H1 (cell line): ENCODE measurements around the gene GPR68. TPM values are rescaled to one million over a fixed set of nuclear protein-coding genes. Genes with fewer than 3 reads are reported as not detected.

Experiments
- CTCF ChIA-PET: fragments of 300-600 bp; sonication (Branson Sonifier 250); formaldehyde crosslinking; loops from one replicate; lab custom pipeline; 2021; ENCODE audit not compliant: partially characterized antibody; lab: Charles Lee
- POLR2A ChIA-PET: fragments of 300-600 bp; sonication (Branson Sonifier 250); formaldehyde crosslinking; loops from one replicate; lab custom pipeline; 2021; ENCODE audit warnings: inconsistent platforms; ENCODE audit not compliant: partially characterized antibody; lab: Charles Lee
- DNase-seq, 2 experiments: peaks; one replicate each; pipeline versions ENCODE4 v3.0.0 to v3.0.0-alpha.2; 2010 to 2022; ENCODE audit warnings: low spot score in 2 of 2, low read depth in 1 of 2, mixed read lengths in 1 of 2
- FAIRE-seq: peaks from 2 replicates; lab custom pipeline; 2011; peaks lifted over from hg19 to GRCh38; lab: Jason Lieb, UNC
- H2AFZ ChIP-seq: 2 replicates; pipeline ENCODE4 v1.8.1; 2012; ENCODE audit warnings: low read length, inconsistent platforms
- H2AK5ac ChIP-seq: 2 replicates; pipeline ENCODE4 v1.6.1; 2013; ENCODE audit warnings: low read depth, low read length
- H2BK120ac ChIP-seq: replicated peaks from 2 replicates; pipeline ENCODE3; 2013; ENCODE audit warnings: low read depth, low read length, inconsistent platforms
- H2BK12ac ChIP-seq: 2 replicates; pipeline ENCODE4 v1.6.1; 2013; ENCODE audit warnings: low read depth, low read length
- H2BK15ac ChIP-seq: 2 replicates; pipeline ENCODE4 v1.6.1; 2013; ENCODE audit warnings: low read length
- H2BK20ac ChIP-seq: 2 replicates; pipeline ENCODE4 v1.6.1; 2013; ENCODE audit warnings: low read length
- H2BK5ac ChIP-seq: 2 replicates; pipeline ENCODE4 v1.6.1; 2013; ENCODE audit warnings: low read depth, low read length
- H3K14ac ChIP-seq: 2 replicates; pipeline ENCODE4 v1.6.1; 2013; ENCODE audit warnings: inconsistent platforms; ENCODE audit not compliant: insufficient read length
- H3K18ac ChIP-seq: 2 replicates; pipeline ENCODE4 v1.6.1; 2013; ENCODE audit warnings: low read length; ENCODE audit errors: extremely low read depth
- H3K23ac ChIP-seq: 2 replicates; pipeline ENCODE4 v1.6.1; 2013; ENCODE audit warnings: inconsistent platforms; ENCODE audit not compliant: insufficient read length
- H3K23me2 ChIP-seq: 2 replicates; pipeline ENCODE4 v1.6.1; 2013; ENCODE audit warnings: low read depth, low read length
- H3K27ac ChIP-seq: 2 replicates; pipeline ENCODE4 v1.6.1; 2011; ENCODE audit warnings: low read depth, low read length, inconsistent platforms
- H3K27me3 ChIP-seq, 4 experiments: replicated peaks in 1 of 4; 1 replicate in 1 of 4; 2 replicates in 3 of 4; pipeline versions ENCODE4 v1.6.1 to v1.8.1; 2011 to 2013; ENCODE audit warnings: low read length in 3 of 4, mild to moderate bottlenecking in 3 of 4, inconsistent platforms in 2 of 4, mixed read lengths in 2 of 4, moderate library complexity in 1 of 4; ENCODE audit not compliant: control insufficient read depth in 3 of 4, insufficient read depth in 3 of 4; ENCODE audit errors: extremely low read depth in 1 of 4
- H3K36me3 ChIP-seq, 4 experiments: 2 replicates each; pipeline versions ENCODE4 v1.6.1 to v1.8.1; 2011 to 2013; ENCODE audit warnings: mild to moderate bottlenecking in 4 of 4, low read length in 3 of 4, moderate library complexity in 2 of 4, control low read depth in 1 of 4, inconsistent platforms in 1 of 4; ENCODE audit not compliant: insufficient read depth in 4 of 4, control insufficient read depth in 2 of 4
- H3K4ac ChIP-seq: replicated peaks from 2 replicates; pipeline ENCODE3; 2013; ENCODE audit warnings: low read length, low read depth, mixed read lengths, inconsistent platforms; ENCODE audit not compliant: insufficient read length
- H3K4me1 ChIP-seq, 4 experiments: replicated peaks in 1 of 4; 1 replicate in 1 of 4; 2 replicates in 3 of 4; pipeline versions ENCODE4 v1.6.1 to v1.8.1; 2011 to 2013; ENCODE audit warnings: low read length in 3 of 4, inconsistent platforms in 2 of 4, mixed read lengths in 1 of 4; ENCODE audit not compliant: insufficient read depth in 4 of 4, control insufficient read depth in 3 of 4
- H3K4me2 ChIP-seq, 2 experiments: 2 replicates each; pipeline versions ENCODE4 v1.6.1 to v1.8.1; 2011 to 2013; ENCODE audit warnings: low read depth in 2 of 2, low read length in 2 of 2, control low read depth in 1 of 2, inconsistent platforms in 1 of 2, mild to moderate bottlenecking in 1 of 2; ENCODE audit not compliant: insufficient read depth in 1 of 2
- H3K4me3 ChIP-seq, 4 experiments: fragments of 200-600, 300-600 bp in 1 of 4; sonication (generic), shearing (Covaris generic), sonication (Bioruptor Twin) in 1 of 4; 2 replicates each; pipeline versions ENCODE4 v1.5.1 to v1.8.1; 2011 to 2016; ENCODE audit warnings: low read length in 4 of 4, low read depth in 3 of 4, control low read depth in 2 of 4, inconsistent platforms in 2 of 4, mild to moderate bottlenecking in 2 of 4, mixed read lengths in 1 of 4, moderate library complexity in 1 of 4; ENCODE audit not compliant: insufficient read depth in 2 of 4; ENCODE audit errors: extremely low read depth in 1 of 4
- H3K56ac ChIP-seq: replicated peaks from 2 replicates; pipeline ENCODE3; 2013; ENCODE audit warnings: low read depth, mild to moderate bottlenecking, mixed read lengths, low read length, inconsistent platforms; ENCODE audit not compliant: insufficient read length
- H3K79me1 ChIP-seq: 2 replicates; pipeline ENCODE4 v1.6.1; 2013; ENCODE audit warnings: low read depth, low read length, control low read depth
- H3K79me2 ChIP-seq, 2 experiments: 2 replicates each; pipeline versions ENCODE4 v1.6.1 to v1.8.1; 2012 to 2013; ENCODE audit warnings: low read length in 2 of 2, mild to moderate bottlenecking in 2 of 2, inconsistent platforms in 1 of 2; ENCODE audit not compliant: insufficient read depth in 2 of 2, control insufficient read depth in 1 of 2
- H3K9ac ChIP-seq, 4 experiments: replicated peaks in 1 of 4; 1 replicate in 1 of 4; 2 replicates in 3 of 4; pipeline versions ENCODE4 v1.6.1 to v1.8.1; 2011 to 2013; ENCODE audit warnings: low read depth in 3 of 4, low read length in 3 of 4, control low read depth in 2 of 4, mild to moderate bottlenecking in 2 of 4, moderate library complexity in 2 of 4, inconsistent platforms in 1 of 4; ENCODE audit errors: extremely low read depth in 1 of 4
- H3K9me3 ChIP-seq, 2 experiments: 2 replicates each; pipeline versions ENCODE4 v1.6.1 to v1.8.1; 2012 to 2013; ENCODE audit warnings: mild to moderate bottlenecking in 2 of 2, moderate library complexity in 2 of 2, control low read depth in 1 of 2, inconsistent platforms in 1 of 2, low read depth in 1 of 2, low read length in 1 of 2, mixed read lengths in 1 of 2; ENCODE audit not compliant: insufficient read depth in 2 of 2
- H4K20me1 ChIP-seq, 2 experiments: replicated peaks in 1 of 2; 2 replicates each; pipeline versions ENCODE3 to v1.8.1; 2011 to 2013; ENCODE audit warnings: inconsistent platforms in 2 of 2, low read length in 2 of 2, mild to moderate bottlenecking in 1 of 2; ENCODE audit not compliant: insufficient read depth in 2 of 2, control insufficient read depth in 1 of 2
- H4K5ac ChIP-seq: 2 replicates; pipeline ENCODE4 v1.6.1; 2013; ENCODE audit warnings: low read length, low read depth, mixed read lengths, inconsistent platforms; ENCODE audit not compliant: insufficient read length
- H4K8ac ChIP-seq: 2 replicates; pipeline ENCODE4 v1.8.0; 2013; ENCODE audit warnings: mild to moderate bottlenecking, moderate library complexity, low read length, inconsistent platforms; ENCODE audit not compliant: insufficient read depth; ENCODE audit errors: extremely low read depth
- H4K91ac ChIP-seq: replicated peaks from 2 replicates; pipeline ENCODE3; 2013; ENCODE audit warnings: low read length, mixed read lengths, inconsistent platforms; ENCODE audit not compliant: insufficient read length
- CBX8 ChIP-seq: fragments of 300-800, 300-1000 bp; sonication (generic); IDR thresholded peaks from 2 replicates; pipeline ENCODE4 v1.7.1; 2016; ENCODE audit warnings: low read depth, low read length, borderline replicate concordance
- HDAC2 ChIP-seq, 2 experiments: fragments of 300-600 bp in 1 of 2; sonication (generic) in 1 of 2; IDR thresholded peaks; 2 replicates each; pipeline ENCODE4 v1.6.1; 2011 to 2012; ENCODE audit warnings: low read depth in 2 of 2, low read length in 2 of 2, mild to moderate bottlenecking in 2 of 2, moderate library complexity in 2 of 2, borderline replicate concordance in 1 of 2, inconsistent platforms in 1 of 2
- POLR2A ChIP-seq, 2 experiments: IDR thresholded peaks; 1 replicate in 1 of 2; 2 replicates in 1 of 2; pipeline ENCODE4 v1.6.1; 2011; ENCODE audit warnings: low read depth in 2 of 2, low read length in 2 of 2, mild to moderate bottlenecking in 2 of 2; ENCODE audit errors: control extremely low read depth in 1 of 2
- RAD21 ChIP-seq, 2 experiments: IDR thresholded peaks in 1 of 2; conservative IDR thresholded peaks in 1 of 2; 2 replicates each; pipeline ENCODE4 v1.6.1; 2011; ENCODE audit warnings: low read depth in 2 of 2, low read length in 2 of 2, improper control_type of control experiment in 1 of 2, inconsistent platforms in 1 of 2, mild to moderate bottlenecking in 1 of 2, moderate library complexity in 1 of 2
- RFX5 ChIP-seq: IDR thresholded peaks from 2 replicates; pipeline ENCODE4 v1.6.1; 2011; ENCODE audit warnings: low read depth, low read length, improper control_type of control experiment, borderline replicate concordance
- RNF2 ChIP-seq: fragments of 200-900, 300-1000 bp; sonication (generic); IDR thresholded peaks from 2 replicates; pipeline ENCODE4 v1.7.1; 2016; ENCODE audit warnings: borderline replicate concordance, low read depth, mild to moderate bottlenecking, antibody characterized with exemption, low read length; ENCODE audit not compliant: poor library complexity, severe bottlenecking; ENCODE audit errors: missing control alignments
- SIX5 ChIP-seq: IDR thresholded peaks from 2 replicates; pipeline ENCODE4 v1.6.1; 2011; ENCODE audit warnings: mild to moderate bottlenecking, low read depth, low read length
- SP2 ChIP-seq: IDR thresholded peaks from 2 replicates; pipeline ENCODE4 v1.6.1; 2012; ENCODE audit warnings: mild to moderate bottlenecking, low read length, inconsistent platforms
- SUZ12 ChIP-seq: fragments of 200-600 bp; sonication (generic); IDR thresholded peaks from 2 replicates; pipeline ENCODE4 v1.6.1; 2012; ENCODE audit warnings: mild to moderate bottlenecking, inconsistent platforms, low read length, moderate library complexity, mixed read lengths
- TAF7 ChIP-seq: optimal IDR thresholded peaks from 2 replicates; pipeline ENCODE3; 2011; ENCODE audit warnings: low read depth, mild to moderate bottlenecking, inconsistent platforms, low read length, moderate library complexity, borderline replicate concordance
- WGBS, 2 experiments: shearing (Covaris generic) in 1 of 2; methylation state at CpG; one replicate each; pipeline versions ENCODE4 v1.1.6 to v1.1.7; 2013 to 2015; ENCODE audit warnings: low lambda C conversion rate in 2 of 2, mixed read lengths in 2 of 2, inconsistent platforms in 1 of 2, low coverage in 1 of 2, missing lambda C conversion rate in 1 of 2; ENCODE audit not compliant: insufficient replicate concordance in 2 of 2, insufficient coverage in 1 of 2, insufficient read length in 1 of 2; ENCODE audit errors: extremely low coverage in 1 of 2, missing lambda C conversion rate in 1 of 2; 5-methylcytosine and 5-hydroxymethylcytosine counted together
- polyA plus RNA-seq, 7 experiments: library from polyadenylated mRNA; depleted of rRNA in 3 of 7; stranded (reverse) in 5 of 7; unstranded in 2 of 7; fragments of >200 nt in 5 of 7; fragments of 200-250 nt in 2 of 7; gene quantifications; 1 replicate in 5 of 7; 2 replicates in 1 of 7; 4 replicates in 1 of 7; pipeline versions ENCODE4 v1.2.1 to v1.2.3, GENCODE V29; 2011 to 2013; ENCODE audit warnings: missing spikeins in 2 of 7, mixed read lengths in 2 of 7
- total RNA-seq: library from RNA; stranded (reverse); fragmentation: NEBNext Ultra II Directional; extraction: Animal tissue kit (Norgen Biotek cat#: 25700); gene quantifications from 2 replicates; pipeline ENCODE4 v1.2.1, GENCODE V29; 2021
- TF ChIP-seq, protein P1 (sequence below): IDR thresholded peaks from 2 replicates; pipeline ENCODE4 v1.6.1; 2012; ENCODE audit warnings: low read length, inconsistent platforms

Gene GPR68
- total and polyA plus RNA-seq, 2 of the 8 experiments (the other 6 are each of a cell fraction or from before 2014, with no cell fraction given), result 0.22 to 0.76 TPM

DNA sequence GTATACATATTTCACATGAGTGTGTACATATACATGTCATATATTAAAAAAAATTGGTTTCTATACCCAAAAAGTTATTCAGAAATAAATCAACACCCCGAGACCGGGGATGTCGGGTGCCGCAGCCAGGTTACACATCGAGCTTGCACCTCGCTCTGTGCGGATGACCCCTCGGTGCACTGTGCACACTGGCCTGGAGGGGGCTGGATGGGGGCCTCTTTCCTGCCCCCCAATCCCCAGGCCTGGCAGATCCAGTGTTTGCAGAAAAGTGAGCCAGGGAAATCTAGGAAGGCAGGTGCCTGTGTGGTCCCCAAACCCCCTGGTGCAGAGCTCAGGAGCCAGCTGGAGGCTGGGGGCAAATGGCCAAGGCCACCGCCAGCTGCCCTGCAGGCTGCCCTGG is 27.1 kb upstream of the GPR68 start:
- Histone ChIP-seq H3K4me2 (no peak overlapping the region), H2AFZ (no peak overlapping the region), H3K56ac (no peak overlapping the region), H3K27me3 (no peaks in the 10 kb centered on the region), H4K91ac (no peak overlapping the region), H3K18ac (no peak overlapping the region), H3K79me2 (no peaks in the 10 kb centered on the region), H3K9ac (no peak overlapping the region), H3K4me3 (no peak overlapping the region), H4K5ac (no peak overlapping the region), H3K79me1 (no peaks in the 10 kb centered on the region), H4K8ac (no peak overlapping the region), H3K4ac (no peak overlapping the region), H3K23ac (no peak overlapping the region), H3K36me3 (peaks cover 0 to 26% (median 11%) of the 10 kb centered on the region in 4 experiments; a peak in 7 of 8 replicates), H3K4me1 (no peaks in the 10 kb centered on the region), H2BK15ac (no peak overlapping the region), H2BK12ac (no peak overlapping the region), H4K20me1 (peaks cover 2 to 4% of the 10 kb centered on the region in 2 experiments), H2BK20ac (no peak overlapping the region), H3K9me3 (no peaks in the 10 kb centered on the region), H2BK120ac (no peak overlapping the region), H2BK5ac (no peak overlapping the region), H3K27ac (no peak overlapping the region), H2AK5ac (no peak overlapping the region), H3K23me2 (no peaks in the 10 kb centered on the region), H3K14ac (no peak overlapping the region)
- CTCF ChIA-PET, result interaction anchor here (0.5 to 7.3 kb wide), 10 partner anchors 10 to 95 kb away, joined by 3 to 57 read pairs (median 4); no protein-coding TSS in a partner anchor
- POLR2A ChIA-PET, result interaction anchor here (0.8 to 0.9 kb wide), 2 partner anchors 15 to 24 kb away, joined by 3 read pairs; no protein-coding TSS in a partner anchor
- FAIRE-seq (no peak), DNase-seq (no peak)
- 93% methylated on average over 9 of the region's 9 CpGs; no CpG with 5 or more reads in 1 of the 2 experiments for WGBS, 2 experiments
- TF ChIP-seq POLR2A (IDR thresholded peaks at IDR 0.05; ENCODE audit: control extremely low read depth in 1 of 2, low read depth in 2 of 2, low read length in 2 of 2), result no peak
- TF ChIP-seq RNF2, result no peak
- no peak for TF ChIP-seq RFX5
- no peak for TF ChIP-seq SP2
- TF ChIP-seq CBX8, result no peak
- TF ChIP-seq SUZ12, result no peak
- no peak for TF ChIP-seq TAF7
- no peak for TF ChIP-seq SIX5
- TF ChIP-seq RAD21 (IDR thresholded peaks at IDR 0.05 in 1 of 2, conservative IDR thresholded peaks at IDR 0.05 in 1 of 2; ENCODE audit: low read depth in 2 of 2, low read length in 2 of 2), result no peak
- TF ChIP-seq, protein P1, sequence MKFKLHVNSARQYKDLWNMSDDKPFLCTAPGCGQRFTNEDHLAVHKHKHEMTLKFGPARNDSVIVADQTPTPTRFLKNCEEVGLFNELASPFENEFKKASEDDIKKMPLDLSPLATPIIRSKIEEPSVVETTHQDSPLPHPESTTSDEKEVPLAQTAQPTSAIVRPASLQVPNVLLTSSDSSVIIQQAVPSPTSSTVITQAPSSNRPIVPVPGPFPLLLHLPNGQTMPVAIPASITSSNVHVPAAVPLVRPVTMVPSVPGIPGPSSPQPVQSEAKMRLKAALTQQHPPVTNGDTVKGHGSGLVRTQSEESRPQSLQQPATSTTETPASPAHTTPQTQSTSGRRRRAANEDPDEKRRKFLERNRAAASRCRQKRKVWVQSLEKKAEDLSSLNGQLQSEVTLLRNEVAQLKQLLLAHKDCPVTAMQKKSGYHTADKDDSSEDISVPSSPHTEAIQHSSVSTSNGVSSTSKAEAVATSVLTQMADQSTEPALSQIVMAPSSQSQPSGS, result no peak
- TF ChIP-seq HDAC2 (IDR thresholded peaks at IDR 0.05; ENCODE audit: borderline replicate concordance in 1 of 2, low read depth in 2 of 2, low read length in 2 of 2), result no peak
